LNCaP clone FGC (cell line): ENCODE results near the gene HECTD4.
"Not testable (repeated sequence)": the region's sequence is repeated elsewhere in the genome, so short reads cannot be mapped to it uniquely, and the experiment has no call there.

Experiments
- DNase-seq: peaks from one replicate; pipeline ENCODE4 v3.0.0-alpha.2; 2011; ENCODE audit warnings: low read depth
- H3K4me3 ChIP-seq: 2 replicates; pipeline ENCODE4 v1.5.1; 2011; ENCODE audit warnings: mild to moderate bottlenecking, low read depth, low read length, control low read depth
- TF ChIP-seq, protein P1 (sequence below): IDR thresholded peaks from 2 replicates; pipeline ENCODE4 v1.5.1; 2012; ENCODE audit warnings: mild to moderate bottlenecking; ENCODE audit not compliant: control insufficient read depth, insufficient read depth; ENCODE audit errors: extremely low read depth

Gene HECTD4

DNA sequence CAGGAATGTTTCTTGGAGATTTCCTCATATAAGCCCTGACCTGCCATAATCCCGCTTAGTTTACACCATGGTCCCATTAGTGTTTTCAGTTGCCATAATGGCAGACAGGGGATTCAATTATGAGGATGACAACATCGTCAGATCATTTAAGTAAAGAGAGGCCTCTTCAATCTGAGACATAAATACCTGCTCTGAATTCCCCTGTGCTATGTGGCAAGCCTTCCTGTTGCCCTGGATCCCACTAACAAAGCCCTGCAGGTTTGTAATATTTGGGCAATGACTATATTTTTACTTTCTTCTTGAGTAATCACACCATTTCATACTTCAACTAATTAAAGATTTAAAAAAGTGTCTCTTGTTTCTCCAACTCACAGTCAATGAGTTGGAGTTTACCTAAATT, 147.9 kb downstream of the HECTD4 start:
- TF ChIP-seq, protein P1, sequence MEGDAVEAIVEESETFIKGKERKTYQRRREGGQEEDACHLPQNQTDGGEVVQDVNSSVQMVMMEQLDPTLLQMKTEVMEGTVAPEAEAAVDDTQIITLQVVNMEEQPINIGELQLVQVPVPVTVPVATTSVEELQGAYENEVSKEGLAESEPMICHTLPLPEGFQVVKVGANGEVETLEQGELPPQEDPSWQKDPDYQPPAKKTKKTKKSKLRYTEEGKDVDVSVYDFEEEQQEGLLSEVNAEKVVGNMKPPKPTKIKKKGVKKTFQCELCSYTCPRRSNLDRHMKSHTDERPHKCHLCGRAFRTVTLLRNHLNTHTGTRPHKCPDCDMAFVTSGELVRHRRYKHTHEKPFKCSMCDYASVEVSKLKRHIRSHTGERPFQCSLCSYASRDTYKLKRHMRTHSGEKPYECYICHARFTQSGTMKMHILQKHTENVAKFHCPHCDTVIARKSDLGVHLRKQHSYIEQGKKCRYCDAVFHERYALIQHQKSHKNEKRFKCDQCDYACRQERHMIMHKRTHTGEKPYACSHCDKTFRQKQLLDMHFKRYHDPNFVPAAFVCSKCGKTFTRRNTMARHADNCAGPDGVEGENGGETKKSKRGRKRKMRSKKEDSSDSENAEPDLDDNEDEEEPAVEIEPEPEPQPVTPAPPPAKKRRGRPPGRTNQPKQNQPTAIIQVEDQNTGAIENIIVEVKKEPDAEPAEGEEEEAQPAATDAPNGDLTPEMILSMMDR = no peak
- no peak for DNase-seq
- no peak overlapping the region for H3K4me3 ChIP-seq

DNA sequence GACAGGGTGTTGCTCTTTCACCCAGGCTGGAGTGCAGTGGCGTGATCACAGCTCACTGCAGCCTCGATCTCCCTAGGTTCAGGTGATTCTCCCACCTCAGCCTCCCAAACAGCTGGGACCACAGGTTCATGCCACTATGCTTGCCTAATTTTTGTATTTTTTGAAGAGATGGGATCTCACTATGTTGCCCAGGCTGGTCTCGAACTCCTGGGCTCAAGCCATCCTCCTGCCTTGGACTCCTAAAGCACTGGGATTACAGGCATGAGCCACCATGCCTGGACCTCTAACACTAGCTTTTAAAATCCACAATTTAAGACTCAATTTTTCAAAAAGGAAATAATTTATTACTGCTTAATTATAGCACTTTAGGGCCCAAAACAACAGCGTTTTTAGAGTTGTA, 149.0 kb downstream of the HECTD4 start:
- no peak overlapping the region for H3K4me3 ChIP-seq
- TF ChIP-seq, protein P1 = no peak
- no peak for DNase-seq

DNA sequence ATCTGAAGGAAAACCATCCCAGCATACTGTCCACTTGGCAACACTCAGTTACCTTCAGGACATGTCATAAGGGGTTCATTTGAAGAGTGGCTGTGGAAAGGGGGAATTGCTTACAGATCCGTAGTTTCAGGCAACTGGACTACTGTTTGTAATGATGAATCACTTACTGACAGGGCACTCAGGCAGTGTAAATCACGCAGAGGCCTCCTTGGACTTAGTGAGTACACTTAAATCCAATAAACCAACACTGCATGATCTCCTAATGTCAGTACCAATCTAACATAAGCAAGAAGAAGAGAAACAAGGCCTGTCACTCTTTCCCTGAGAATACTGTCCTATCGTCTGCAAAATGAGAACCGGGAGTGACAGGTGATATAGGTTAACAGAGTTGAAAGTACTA, 152.1 kb downstream of the HECTD4 start:
- no peak overlapping the region for H3K4me3 ChIP-seq
- DNase-seq = no peak
- TF ChIP-seq, protein P1 = no peak

DNA sequence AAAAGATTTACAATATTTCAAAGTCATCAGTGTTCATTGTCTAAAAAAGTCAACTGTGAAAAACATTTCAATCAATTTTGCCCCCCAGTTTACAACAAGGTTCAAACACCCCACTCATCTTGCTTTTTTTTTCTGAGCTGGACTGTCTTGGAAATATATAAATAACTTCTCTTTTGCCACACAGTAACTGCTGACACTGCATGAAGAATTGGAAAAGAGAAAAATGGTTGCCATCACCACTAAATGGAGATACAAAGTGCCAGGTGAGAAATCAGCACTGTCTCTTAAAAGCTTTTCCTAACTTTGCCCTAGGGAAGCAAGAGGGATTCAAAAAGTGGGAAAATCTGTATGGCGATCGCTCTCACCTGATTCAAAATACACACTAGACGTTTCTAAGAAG, 155.5 kb downstream of the HECTD4 start:
- DNase-seq = no peak
- TF ChIP-seq, protein P1 = no peak
- H3K4me3 ChIP-seq = no peak overlapping the region

DNA sequence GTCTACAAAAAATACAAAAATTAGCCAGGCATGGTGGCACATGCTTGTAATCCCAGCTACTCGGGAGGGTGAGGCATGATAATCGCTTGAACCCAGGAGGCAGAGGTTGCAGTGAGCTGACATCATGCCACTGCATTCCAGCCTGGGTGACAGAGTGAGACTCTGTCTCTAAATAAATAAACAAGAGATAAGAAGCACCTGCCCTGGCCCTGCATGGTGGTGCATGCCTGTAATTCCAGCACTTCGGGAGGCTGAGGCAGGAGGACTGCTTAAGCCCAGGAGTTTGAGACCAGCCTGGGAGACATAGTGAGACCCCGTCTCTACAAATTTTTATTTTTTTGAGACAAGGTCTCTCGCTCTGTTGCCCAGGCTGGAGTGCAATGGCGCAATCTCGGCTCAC, 161.6 kb downstream of the HECTD4 start:
- not testable (repeated sequence) for DNase-seq, H3K4me3 ChIP-seq

DNA sequence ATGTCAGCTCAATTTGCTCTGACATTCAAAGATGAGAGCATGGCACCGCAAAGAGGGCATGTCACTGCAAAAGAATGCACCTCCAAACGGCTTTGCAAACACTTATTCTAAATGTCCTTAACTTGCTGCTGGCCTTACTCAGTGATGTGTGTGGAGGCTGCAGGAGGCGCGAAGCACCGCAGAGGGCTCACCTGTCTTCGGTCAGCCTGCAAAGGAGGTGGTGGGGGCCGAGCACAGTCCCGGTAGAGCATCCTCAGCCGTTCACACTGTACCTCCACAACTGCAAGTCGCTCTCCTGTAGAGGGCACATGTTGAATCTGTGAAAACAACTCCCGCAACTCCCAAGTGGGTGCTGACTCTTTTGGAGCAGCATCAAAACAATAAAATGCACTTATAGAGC, 163.0 kb downstream of the HECTD4 start:
- no peak overlapping the region for H3K4me3 ChIP-seq
- DNase-seq = no peak
- TF ChIP-seq, protein P1 = no peak

DNA sequence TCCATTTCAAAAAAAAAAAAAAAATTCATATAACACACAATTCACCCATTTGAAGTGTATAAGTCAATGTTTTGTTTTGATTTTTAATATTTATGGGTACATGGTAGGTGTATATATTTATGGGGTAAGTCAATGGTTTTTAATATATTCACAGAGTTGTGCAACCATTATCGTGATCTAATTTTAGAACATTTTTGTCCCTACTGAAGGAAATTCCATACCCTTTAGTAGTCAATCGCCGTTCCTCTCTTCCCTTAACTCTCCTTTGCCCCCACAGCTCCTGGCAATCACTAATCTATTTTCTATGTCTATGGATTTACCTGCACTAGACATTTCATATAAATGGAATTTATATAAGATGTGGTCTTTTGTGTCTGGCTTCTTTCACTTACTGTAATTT, 164.1 kb downstream of the HECTD4 start:
- TF ChIP-seq, protein P1 = no peak
- no peak for DNase-seq
- H3K4me3 ChIP-seq = no peak overlapping the region

DNA sequence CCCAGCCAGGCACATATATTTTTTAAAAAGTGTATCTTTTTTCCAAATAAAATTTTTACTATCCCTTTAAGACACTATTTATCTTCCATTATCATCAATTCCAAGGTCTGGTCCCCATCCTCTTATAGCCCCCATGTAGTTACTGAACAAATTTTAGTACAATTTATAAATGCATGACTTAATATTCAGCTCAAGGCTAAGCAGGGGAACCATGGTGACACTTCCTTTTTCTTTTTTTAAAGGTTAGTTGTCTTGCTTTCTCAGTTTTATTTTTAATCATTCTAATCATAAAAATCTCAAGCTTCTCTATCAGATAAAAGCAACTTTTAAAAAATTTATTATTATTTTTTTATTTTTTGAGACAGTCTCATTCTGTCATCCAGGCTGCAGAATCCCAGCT, 164.6 kb downstream of the HECTD4 start:
- H3K4me3 ChIP-seq = no peak overlapping the region
- TF ChIP-seq, protein P1 = no peak
- DNase-seq = no peak
